ENCODE data around the gene ORM1.
"Not testable (repeated sequence)": the region's sequence is repeated elsewhere in the genome, so short reads cannot be mapped to it uniquely, and the experiment has no call there.

Gene ORM1

DNA sequence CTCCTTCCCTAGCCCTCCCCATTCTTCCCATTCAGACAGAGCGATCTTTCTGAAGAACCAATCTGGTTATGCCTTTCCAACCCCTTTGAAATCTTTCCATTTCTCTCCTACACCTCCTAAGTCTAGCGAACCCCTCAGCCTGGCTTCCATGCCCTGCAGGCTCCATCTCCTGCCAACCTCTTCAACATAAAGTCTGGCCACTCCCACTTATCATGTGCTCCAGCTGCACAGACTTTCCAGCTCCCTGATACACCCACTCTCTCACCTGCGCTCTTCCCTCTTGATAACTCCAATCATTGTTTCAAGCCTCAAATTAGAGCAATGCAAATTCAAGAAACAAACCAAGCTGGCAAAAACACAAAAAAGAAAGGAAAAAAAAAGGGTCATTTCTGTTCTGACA is 3.8 kb upstream of the ORM1 start:
- no peak overlapping the region for H3K4me2 ChIP-seq (ENCODE audit: low read depth, low read length, poor library complexity, severe bottlenecking)

GRCh38 chr9:114320710-114321109 is 2.2 kb upstream of the ORM1 start:
- not testable (repeated sequence) for H3F3A ChIP-seq (ENCODE audit: low read depth); H3K4me1 ChIP-seq (ENCODE audit: insufficient read depth, low read length, poor library complexity, severe bottlenecking); H2AFZ ChIP-seq (ENCODE audit: low read length); H3K9me2 ChIP-seq (replicated peaks; ENCODE audit: low read depth, low read length); H4K20me1 ChIP-seq (ENCODE audit: insufficient read depth, low read length, poor library complexity, severe bottlenecking); H3K36me3 ChIP-seq (ENCODE audit: insufficient read depth, low read length); H3K4me3 ChIP-seq (ENCODE audit: low read length, poor library complexity, severe bottlenecking); H3K4me2 ChIP-seq (ENCODE audit: low read depth, low read length, poor library complexity, severe bottlenecking); H3K27me3 ChIP-seq (ENCODE audit: insufficient read depth, low read length, poor library complexity, severe bottlenecking); H3K79me2 ChIP-seq (ENCODE audit: insufficient read depth, low read length); H3K9me3 ChIP-seq (ENCODE audit: insufficient read depth, low read depth, low read length); H3K9ac ChIP-seq (ENCODE audit: low read depth, low read length, poor library complexity, severe bottlenecking)

More for the DNA sequence above, 3.8 kb upstream of the ORM1 start:
- Histone ChIP-seq H3K9me3 (ENCODE audit: insufficient read depth, low read depth, low read length) (no peaks in the 10 kb centered on the region), H3K9me2 (replicated peaks; ENCODE audit: low read depth, low read length) (no peaks in the 10 kb centered on the region), H3K4me1 (ENCODE audit: insufficient read depth, low read length, poor library complexity, severe bottlenecking) (no peaks in the 10 kb centered on the region), H3K4me3 (ENCODE audit: low read length, poor library complexity, severe bottlenecking) (no peak overlapping the region), H3F3A (ENCODE audit: low read depth) (no peaks in the 10 kb centered on the region), H2AFZ (ENCODE audit: low read length) (no peak overlapping the region), H3K9ac (ENCODE audit: low read depth, low read length, poor library complexity, severe bottlenecking) (no peak overlapping the region), H3K79me2 (ENCODE audit: insufficient read depth, low read length) (no peaks in the 10 kb centered on the region), H3K36me3 (ENCODE audit: insufficient read depth, low read length) (no peaks in the 10 kb centered on the region), H4K20me1 (ENCODE audit: insufficient read depth, low read length, poor library complexity, severe bottlenecking) (no peaks in the 10 kb centered on the region), H3K27me3 (ENCODE audit: insufficient read depth, low read length, poor library complexity, severe bottlenecking) (no peaks in the 10 kb centered on the region)
- TF ChIP-seq EZH2phosphoT487 (IDR thresholded peaks at IDR 0.05; ENCODE audit: borderline replicate concordance) (no peak), CTCF (conservative IDR thresholded peaks at IDR 0.05; ENCODE audit: low read length) (no peak)

DNA sequence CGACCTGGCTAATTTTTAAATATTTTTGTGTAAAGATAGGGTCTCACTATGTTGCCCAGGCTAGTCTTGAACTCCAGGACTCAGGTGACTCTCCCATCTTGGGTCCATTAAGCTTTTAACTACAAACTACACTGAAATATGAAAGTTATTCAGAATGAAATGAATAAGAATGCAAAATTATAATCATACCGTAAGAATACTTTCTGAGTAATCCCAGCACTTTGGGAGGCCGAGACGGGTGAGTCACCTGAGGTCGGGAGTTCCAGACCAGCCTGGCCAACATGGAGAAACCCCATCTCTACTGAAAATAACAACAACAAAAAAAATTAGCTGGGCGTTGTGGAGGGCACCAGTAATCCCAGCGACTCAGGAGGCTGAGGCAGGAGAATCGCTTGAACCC is 1.1 kb upstream of the ORM1 start:
- no peaks in the 10 kb centered on the region for H3K79me2 ChIP-seq (ENCODE audit: insufficient read depth, low read length)
- H3K9me2 ChIP-seq (replicated peaks; ENCODE audit: low read depth, low read length): no peaks in the 10 kb centered on the region
- H3K9me3 ChIP-seq (ENCODE audit: insufficient read depth, low read depth, low read length): no peaks in the 10 kb centered on the region
- H3K9ac ChIP-seq (ENCODE audit: low read depth, low read length, poor library complexity, severe bottlenecking): no peak overlapping the region
- TF ChIP-seq EZH2phosphoT487 (IDR thresholded peaks at IDR 0.05; ENCODE audit: borderline replicate concordance) (no peak), CTCF (conservative IDR thresholded peaks at IDR 0.05; ENCODE audit: low read length) (no peak)
- H4K20me1 ChIP-seq (ENCODE audit: insufficient read depth, low read length, poor library complexity, severe bottlenecking): no peaks in the 10 kb centered on the region
- no peak overlapping the region for H2AFZ ChIP-seq (ENCODE audit: low read length)
- H3K4me3 ChIP-seq (ENCODE audit: low read length, poor library complexity, severe bottlenecking): no peak overlapping the region
- no peak overlapping the region for H3K4me2 ChIP-seq (ENCODE audit: low read depth, low read length, poor library complexity, severe bottlenecking)
- no peaks in the 10 kb centered on the region for H3K4me1 ChIP-seq (ENCODE audit: insufficient read depth, low read length, poor library complexity, severe bottlenecking)
- H3K36me3 ChIP-seq (ENCODE audit: insufficient read depth, low read length): no peaks in the 10 kb centered on the region
- H3K27me3 ChIP-seq (ENCODE audit: insufficient read depth, low read length, poor library complexity, severe bottlenecking): no peaks in the 10 kb centered on the region
- no peaks in the 10 kb centered on the region for H3F3A ChIP-seq (ENCODE audit: low read depth)

DNA sequence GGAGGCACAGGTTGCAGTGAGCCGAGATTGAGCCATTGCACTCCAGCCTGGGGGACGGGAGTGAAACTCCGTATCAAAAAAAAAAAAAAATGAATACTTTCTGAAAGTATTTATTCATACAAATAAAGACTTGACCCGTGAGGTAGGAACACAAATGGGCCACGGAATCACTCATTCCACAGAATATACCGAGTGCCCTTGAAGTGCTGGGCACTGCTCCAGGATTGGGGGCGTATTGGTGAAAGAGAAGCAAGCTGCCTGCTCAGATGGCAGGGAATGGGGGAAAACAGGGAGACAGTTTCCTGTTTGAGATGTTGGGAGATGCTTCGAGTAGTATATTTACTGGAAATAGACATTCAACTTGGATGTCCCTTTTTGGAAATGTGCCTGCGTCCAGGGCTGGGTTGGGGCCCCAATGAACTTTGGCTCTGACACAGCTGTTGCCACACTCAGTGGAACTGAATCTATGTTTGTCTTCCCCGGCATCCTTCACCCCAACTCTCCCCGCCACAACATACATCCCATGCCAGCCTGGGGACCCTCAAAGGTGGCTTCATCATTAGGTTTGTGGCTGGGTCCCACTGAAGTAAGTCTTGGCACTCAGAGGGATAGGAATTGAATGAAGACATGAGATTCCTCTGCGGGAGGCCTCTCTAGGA is 609 bp upstream of the ORM1 start:
- H3K9me3 ChIP-seq (ENCODE audit: insufficient read depth, low read depth, low read length); H3K27me3 ChIP-seq (ENCODE audit: insufficient read depth, low read length, poor library complexity, severe bottlenecking); H3K36me3 ChIP-seq (ENCODE audit: insufficient read depth, low read length); H3K79me2 ChIP-seq (ENCODE audit: insufficient read depth, low read length); H3K4me2 ChIP-seq (ENCODE audit: low read depth, low read length, poor library complexity, severe bottlenecking); H3K4me3 ChIP-seq (ENCODE audit: low read length, poor library complexity, severe bottlenecking); H3K4me1 ChIP-seq (ENCODE audit: insufficient read depth, low read length, poor library complexity, severe bottlenecking); H4K20me1 ChIP-seq (ENCODE audit: insufficient read depth, low read length, poor library complexity, severe bottlenecking); H3K9me2 ChIP-seq (replicated peaks; ENCODE audit: low read depth, low read length); H2AFZ ChIP-seq (ENCODE audit: low read length); H3F3A ChIP-seq (ENCODE audit: low read depth); H3K9ac ChIP-seq (ENCODE audit: low read depth, low read length, poor library complexity, severe bottlenecking): not testable (repeated sequence)

DNA sequence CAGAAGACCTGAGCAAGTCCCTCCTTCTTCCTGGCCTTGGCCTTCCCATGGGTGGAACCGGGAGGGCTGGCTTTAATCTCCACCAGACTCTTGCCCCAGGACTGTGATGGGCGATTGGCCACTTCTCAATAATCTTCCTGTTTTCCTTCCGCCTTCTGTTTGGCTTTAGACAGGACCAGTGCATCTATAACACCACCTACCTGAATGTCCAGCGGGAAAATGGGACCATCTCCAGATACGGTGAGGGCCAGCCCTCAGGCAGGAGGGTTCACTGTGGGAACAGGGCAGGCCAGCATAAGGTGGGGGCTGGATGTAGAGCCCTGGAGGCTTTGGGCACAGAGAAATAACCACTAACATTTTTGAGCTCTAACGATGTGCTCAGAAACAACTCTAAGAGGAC is 951 bp downstream of the ORM1 start:
- not testable (repeated sequence) for H3K36me3 ChIP-seq (ENCODE audit: insufficient read depth, low read length); H3K9me2 ChIP-seq (replicated peaks; ENCODE audit: low read depth, low read length); H3F3A ChIP-seq (ENCODE audit: low read depth); H2AFZ ChIP-seq (ENCODE audit: low read length); H3K4me3 ChIP-seq (ENCODE audit: low read length, poor library complexity, severe bottlenecking); H3K9me3 ChIP-seq (ENCODE audit: insufficient read depth, low read depth, low read length); H3K27me3 ChIP-seq (ENCODE audit: insufficient read depth, low read length, poor library complexity, severe bottlenecking); H3K4me1 ChIP-seq (ENCODE audit: insufficient read depth, low read length, poor library complexity, severe bottlenecking); H4K20me1 ChIP-seq (ENCODE audit: insufficient read depth, low read length, poor library complexity, severe bottlenecking); H3K79me2 ChIP-seq (ENCODE audit: insufficient read depth, low read length); H3K4me2 ChIP-seq (ENCODE audit: low read depth, low read length, poor library complexity, severe bottlenecking); H3K9ac ChIP-seq (ENCODE audit: low read depth, low read length, poor library complexity, severe bottlenecking)
